GM23338 (cell line): ENCODE measurements around the gene TMEM170B.

ENCODE experiments used
- EZH2 ChIP-seq: fragments of 200-600 bp; sonication (generic); IDR thresholded peaks from one replicate; pipeline ENCODE4 v1.8.0; 2017; ENCODE audit warnings: antibody characterized with exemption, mild to moderate bottlenecking, low read depth; ENCODE audit not compliant: unreplicated experiment
- EZH2phosphoT487 ChIP-seq: fragments of 200-600 bp; sonication (generic); IDR thresholded peaks from one replicate; pipeline ENCODE4 v1.8.1; 2018; ENCODE audit warnings: antibody characterized with exemption; ENCODE audit not compliant: unreplicated experiment
- JUNB ChIP-seq: IDR thresholded peaks from one replicate; pipeline ENCODE4 v1.6.1; 2016; ENCODE audit warnings: antibody characterized with exemption; ENCODE audit not compliant: unreplicated experiment
- POLR2AphosphoS5 ChIP-seq: IDR thresholded peaks from 2 replicates; pipeline ENCODE4 v1.6.1; 2016; ENCODE audit warnings: antibody characterized with exemption, low read depth
- ZNF331 ChIP-seq: fragments of 250-450 bp; sonication (Bioruptor Pico); IDR thresholded peaks from 2 replicates; pipeline ENCODE4 v1.5.0; 2020; ENCODE audit warnings: low read depth, mild to moderate bottlenecking, moderate library complexity
- TF ChIP-seq, protein P1 (sequence below), 2 experiments: fragments of 200-600 bp in 1 of 2; sonication (generic) in 1 of 2; conservative IDR thresholded peaks; 2 replicates each; pipeline versions ENCODE4 v1.5.1 to v1.6.1; 2016 to 2017; ENCODE audit warnings: antibody characterized with exemption in 2 of 2, low read depth in 2 of 2, mild to moderate bottlenecking in 2 of 2, moderate library complexity in 1 of 2
- TF ChIP-seq, protein P2 (sequence below): IDR thresholded peaks from 2 replicates; pipeline ENCODE4 v1.6.1; 2016; ENCODE audit warnings: antibody characterized with exemption
- TF ChIP-seq, protein P3 (sequence below): IDR thresholded peaks from one replicate; pipeline ENCODE4 v1.6.1; 2018; ENCODE audit warnings: antibody characterized with exemption; ENCODE audit not compliant: unreplicated experiment

DNA sequence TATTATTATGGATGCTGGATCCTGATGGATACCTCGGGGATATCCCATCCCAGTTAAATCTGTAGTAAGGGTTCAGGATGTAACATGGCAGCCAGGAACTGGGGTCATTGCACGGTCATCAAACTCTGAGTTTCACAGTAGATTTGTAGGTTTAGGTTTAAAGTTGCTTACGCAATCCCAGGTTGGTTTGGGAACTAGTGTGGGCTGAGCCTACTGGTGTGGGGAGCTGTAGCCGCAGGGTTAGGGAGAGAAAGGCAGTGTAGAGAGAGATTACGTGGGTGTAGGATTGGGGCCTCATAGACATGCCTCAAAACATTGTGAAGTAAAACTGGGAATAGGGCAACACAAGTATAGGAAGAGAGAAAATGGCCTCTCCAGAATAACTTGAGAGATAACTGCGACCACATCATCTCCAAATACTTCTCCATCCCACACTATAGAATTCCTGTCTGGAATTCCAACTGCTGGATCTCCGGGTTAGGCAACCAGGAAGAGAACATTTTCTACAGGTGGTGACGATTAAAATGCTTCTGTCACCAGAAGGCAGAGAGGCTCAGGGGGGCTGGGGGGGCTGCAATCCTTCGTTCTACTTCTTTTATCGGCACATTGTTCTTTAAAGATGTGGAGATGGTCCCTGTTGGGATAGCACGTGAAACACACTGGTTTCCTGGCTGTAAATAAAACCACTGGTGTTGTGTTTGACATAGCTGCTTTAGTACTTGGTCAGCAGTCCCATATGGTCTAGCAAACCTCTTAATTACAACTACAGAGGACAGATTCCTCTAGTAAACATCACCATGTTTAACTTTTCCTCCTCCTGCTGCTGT, 44.9 kb upstream of the TMEM170B start:
- TF ChIP-seq, protein P1, sequence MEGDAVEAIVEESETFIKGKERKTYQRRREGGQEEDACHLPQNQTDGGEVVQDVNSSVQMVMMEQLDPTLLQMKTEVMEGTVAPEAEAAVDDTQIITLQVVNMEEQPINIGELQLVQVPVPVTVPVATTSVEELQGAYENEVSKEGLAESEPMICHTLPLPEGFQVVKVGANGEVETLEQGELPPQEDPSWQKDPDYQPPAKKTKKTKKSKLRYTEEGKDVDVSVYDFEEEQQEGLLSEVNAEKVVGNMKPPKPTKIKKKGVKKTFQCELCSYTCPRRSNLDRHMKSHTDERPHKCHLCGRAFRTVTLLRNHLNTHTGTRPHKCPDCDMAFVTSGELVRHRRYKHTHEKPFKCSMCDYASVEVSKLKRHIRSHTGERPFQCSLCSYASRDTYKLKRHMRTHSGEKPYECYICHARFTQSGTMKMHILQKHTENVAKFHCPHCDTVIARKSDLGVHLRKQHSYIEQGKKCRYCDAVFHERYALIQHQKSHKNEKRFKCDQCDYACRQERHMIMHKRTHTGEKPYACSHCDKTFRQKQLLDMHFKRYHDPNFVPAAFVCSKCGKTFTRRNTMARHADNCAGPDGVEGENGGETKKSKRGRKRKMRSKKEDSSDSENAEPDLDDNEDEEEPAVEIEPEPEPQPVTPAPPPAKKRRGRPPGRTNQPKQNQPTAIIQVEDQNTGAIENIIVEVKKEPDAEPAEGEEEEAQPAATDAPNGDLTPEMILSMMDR (conservative IDR thresholded peaks at IDR 0.05; ENCODE audit: low read depth in 2 of 2) = no peak
- TF ChIP-seq JUNB (no peak), EZH2phosphoT487 (no peak), POLR2AphosphoS5 (no peak), EZH2 (no peak), ZNF331 (no peak)
- TF ChIP-seq, protein P2, sequence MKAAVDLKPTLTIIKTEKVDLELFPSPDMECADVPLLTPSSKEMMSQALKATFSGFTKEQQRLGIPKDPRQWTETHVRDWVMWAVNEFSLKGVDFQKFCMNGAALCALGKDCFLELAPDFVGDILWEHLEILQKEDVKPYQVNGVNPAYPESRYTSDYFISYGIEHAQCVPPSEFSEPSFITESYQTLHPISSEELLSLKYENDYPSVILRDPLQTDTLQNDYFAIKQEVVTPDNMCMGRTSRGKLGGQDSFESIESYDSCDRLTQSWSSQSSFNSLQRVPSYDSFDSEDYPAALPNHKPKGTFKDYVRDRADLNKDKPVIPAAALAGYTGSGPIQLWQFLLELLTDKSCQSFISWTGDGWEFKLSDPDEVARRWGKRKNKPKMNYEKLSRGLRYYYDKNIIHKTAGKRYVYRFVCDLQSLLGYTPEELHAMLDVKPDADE = no peak
- TF ChIP-seq, protein P3, sequence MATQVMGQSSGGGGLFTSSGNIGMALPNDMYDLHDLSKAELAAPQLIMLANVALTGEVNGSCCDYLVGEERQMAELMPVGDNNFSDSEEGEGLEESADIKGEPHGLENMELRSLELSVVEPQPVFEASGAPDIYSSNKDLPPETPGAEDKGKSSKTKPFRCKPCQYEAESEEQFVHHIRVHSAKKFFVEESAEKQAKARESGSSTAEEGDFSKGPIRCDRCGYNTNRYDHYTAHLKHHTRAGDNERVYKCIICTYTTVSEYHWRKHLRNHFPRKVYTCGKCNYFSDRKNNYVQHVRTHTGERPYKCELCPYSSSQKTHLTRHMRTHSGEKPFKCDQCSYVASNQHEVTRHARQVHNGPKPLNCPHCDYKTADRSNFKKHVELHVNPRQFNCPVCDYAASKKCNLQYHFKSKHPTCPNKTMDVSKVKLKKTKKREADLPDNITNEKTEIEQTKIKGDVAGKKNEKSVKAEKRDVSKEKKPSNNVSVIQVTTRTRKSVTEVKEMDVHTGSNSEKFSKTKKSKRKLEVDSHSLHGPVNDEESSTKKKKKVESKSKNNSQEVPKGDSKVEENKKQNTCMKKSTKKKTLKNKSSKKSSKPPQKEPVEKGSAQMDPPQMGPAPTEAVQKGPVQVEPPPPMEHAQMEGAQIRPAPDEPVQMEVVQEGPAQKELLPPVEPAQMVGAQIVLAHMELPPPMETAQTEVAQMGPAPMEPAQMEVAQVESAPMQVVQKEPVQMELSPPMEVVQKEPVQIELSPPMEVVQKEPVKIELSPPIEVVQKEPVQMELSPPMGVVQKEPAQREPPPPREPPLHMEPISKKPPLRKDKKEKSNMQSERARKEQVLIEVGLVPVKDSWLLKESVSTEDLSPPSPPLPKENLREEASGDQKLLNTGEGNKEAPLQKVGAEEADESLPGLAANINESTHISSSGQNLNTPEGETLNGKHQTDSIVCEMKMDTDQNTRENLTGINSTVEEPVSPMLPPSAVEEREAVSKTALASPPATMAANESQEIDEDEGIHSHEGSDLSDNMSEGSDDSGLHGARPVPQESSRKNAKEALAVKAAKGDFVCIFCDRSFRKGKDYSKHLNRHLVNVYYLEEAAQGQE = no peak
